OCI-LY7 (cell line): Measurements from ENCODE around the gene PLEKHM3. TPM values are rescaled to one million over a fixed set of nuclear protein-coding genes. Genes with fewer than 3 reads are reported as not detected.

Experiments
- BruUV-seq: library from RNA; stranded (reverse); fragments of 400-500 nt; replicated peaks from 2 replicates; lab custom pipeline; 2021; lab: Mats Ljungman, UMichigan
- CTCF ChIA-PET: fragments of 300-600 bp; sonication (Branson Sonifier 250); formaldehyde crosslinking; loops from one replicate; lab custom pipeline; 2022; ENCODE audit warnings: antibody characterized with exemption; ENCODE audit not compliant: unreplicated experiment; lab: Charles Lee
- POLR2A ChIA-PET: fragments of 300-600 bp; sonication (Branson Sonifier 250); formaldehyde crosslinking; loops from one replicate; lab custom pipeline; 2022; ENCODE audit warnings: antibody characterized with exemption; lab: Charles Lee
- DNase-seq: peaks from one replicate; pipeline ENCODE4 v3.0.0-alpha.2; 2015; ENCODE audit warnings: low spot score
- H2AFZ ChIP-seq: fragments of 200-600 bp; sonication (generic), shearing (Covaris generic); 2 replicates; pipeline ENCODE4 v1.6.1; 2014; ENCODE audit warnings: mild to moderate bottlenecking, antibody characterized with exemption, low read length, moderate library complexity
- H3K27ac ChIP-seq: fragments of 200-600 bp; sonication (generic); 2 replicates; pipeline ENCODE4 v1.5.1; 2014; ENCODE audit warnings: mixed run types, low read depth, mild to moderate bottlenecking, moderate library complexity, low read length, inconsistent platforms; ENCODE audit not compliant: poor library complexity, severe bottlenecking
- H3K36me3 ChIP-seq: fragments of 200-600 bp; sonication (generic); 2 replicates; pipeline ENCODE4 v1.6.1; 2014; ENCODE audit warnings: mild to moderate bottlenecking, antibody characterized with exemption, low read length, moderate library complexity, mixed read lengths; ENCODE audit not compliant: insufficient read depth
- H3K4me1 ChIP-seq: fragments of 200-600 bp; sonication (generic); 2 replicates; pipeline ENCODE4 v1.5.1; 2014; ENCODE audit warnings: mild to moderate bottlenecking, low read length; ENCODE audit not compliant: insufficient read depth, poor library complexity, severe bottlenecking
- H3K4me2 ChIP-seq: fragments of 200-600 bp; sonication (generic); 2 replicates; pipeline ENCODE4 v1.6.1; 2014; ENCODE audit warnings: mild to moderate bottlenecking, low read length
- H3K4me3 ChIP-seq: fragments of 200-600 bp; sonication (generic); 2 replicates; pipeline ENCODE4 v1.5.1; 2014; ENCODE audit warnings: mild to moderate bottlenecking, low read depth, low read length; ENCODE audit not compliant: poor library complexity, severe bottlenecking
- H3K79me2 ChIP-seq: fragments of 200-600 bp; sonication (generic); 2 replicates; pipeline ENCODE4 v1.6.1; 2016; ENCODE audit warnings: low read depth, mild to moderate bottlenecking, low read length, moderate library complexity, mixed read lengths; ENCODE audit not compliant: insufficient read depth
- H3K9me2 ChIP-seq: fragments of 200-600 bp; sonication (generic); 2 replicates; pipeline ENCODE4 v1.6.1; 2016; ENCODE audit warnings: mild to moderate bottlenecking, low read length, mixed read lengths; ENCODE audit not compliant: insufficient read depth
- H3K9me3 ChIP-seq: fragments of 200-600 bp; sonication (generic); 2 replicates; pipeline ENCODE4 v1.6.1; 2014; ENCODE audit warnings: mild to moderate bottlenecking, mixed run types, low read length, mixed read lengths
- H4K20me1 ChIP-seq: fragments of 200-600 bp; sonication (generic); 2 replicates; pipeline ENCODE4 v1.6.1; 2014; ENCODE audit warnings: mild to moderate bottlenecking, antibody characterized with exemption, low read length, moderate library complexity, mixed read lengths; ENCODE audit not compliant: insufficient read depth
- CTCF ChIP-seq: fragments of 200-600 bp; sonication (generic); conservative IDR thresholded peaks from 2 replicates; pipeline ENCODE4 v1.5.1; 2014; ENCODE audit warnings: mild to moderate bottlenecking, antibody characterized with exemption, low read length, moderate library complexity, mixed read lengths
- EZH2phosphoT487 ChIP-seq: fragments of 200-600 bp; sonication (generic); IDR thresholded peaks from 2 replicates; pipeline ENCODE4 v1.6.1; 2018; ENCODE audit warnings: low read depth, borderline replicate concordance, mild to moderate bottlenecking, mixed run types, antibody characterized with exemption, low read length, moderate library complexity, mixed read lengths
- intact Hi-C: fragments of 100-400 bp; cut with micrococcal nuclease; formaldehyde crosslinking; loops from one replicate; pipeline ENCODE4 v1.10.0; 2022; ENCODE audit not compliant: unreplicated experiment
- total RNA-seq, 2 experiments: library from RNA; depleted of rRNA in 1 of 2; stranded (reverse); fragments of >200 nt in 1 of 2; shearing (Covaris generic) in 1 of 2; gene quantifications; 2 replicates each; pipeline ENCODE4 v1.2.3, GENCODE V29; 2014 to 2022

PLEKHM3 gene
- total RNA-seq, 2 experiments from 2014 or later = 3.7 to 6.3 TPM

- intact Hi-C loops = no loop called here
- Histone ChIP-seq H3K4me2 (no peak overlapping the region), H3K9me3 (no peaks in the 10 kb centered on the region), H3K27ac (no peak overlapping the region), H2AFZ (no peak overlapping the region), H3K4me1 (no peaks in the 10 kb centered on the region), H4K20me1 (no peaks in the 10 kb centered on the region), H3K79me2 (no peaks in the 10 kb centered on the region), H3K9me2 (no peaks in the 10 kb centered on the region), H3K36me3 (no peaks in the 10 kb centered on the region), H3K4me3 (no peak overlapping the region)
- no TSS peak for BruUV-seq
- CTCF ChIA-PET = no interaction called here
- DNase-seq = no peak
- TF ChIP-seq CTCF (no peak), EZH2phosphoT487 (no peak)
- POLR2A ChIA-PET = interaction anchor here (0.6 to 1.2 kb wide), 3 partner anchors 8 to 169 kb away, joined by 3 read pairs; no protein-coding TSS in a partner anchor
Observed at GRCh38 chr2:207836521-207837133, 188.7 kb downstream of the PLEKHM3 start.

DNA sequence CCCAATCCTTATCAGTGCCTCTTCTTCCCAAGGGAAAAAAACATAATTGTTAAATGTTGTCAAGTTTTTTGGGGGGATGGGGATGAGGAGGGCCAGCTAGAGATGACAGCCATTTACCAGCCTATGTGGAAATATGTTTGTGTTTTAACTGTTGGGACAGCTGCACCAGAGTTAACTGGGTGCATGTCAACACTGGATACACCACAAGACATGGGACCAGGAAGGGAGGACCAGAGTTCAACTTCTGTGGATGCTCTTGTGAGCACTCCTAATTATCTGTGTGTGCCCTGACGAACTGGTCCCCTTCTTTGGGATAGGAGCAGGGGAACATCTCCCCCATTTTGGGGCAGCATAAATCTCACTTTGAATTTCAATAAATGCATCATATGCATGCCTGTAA, 189.5 kb downstream of the PLEKHM3 start:
- Histone ChIP-seq H3K36me3 (no peaks in the 10 kb centered on the region), H3K27ac (no peak overlapping the region), H4K20me1 (no peaks in the 10 kb centered on the region), H2AFZ (no peak overlapping the region), H3K9me2 (no peaks in the 10 kb centered on the region), H3K9me3 (no peaks in the 10 kb centered on the region), H3K79me2 (no peaks in the 10 kb centered on the region), H3K4me2 (no peak overlapping the region), H3K4me3 (no peak overlapping the region), H3K4me1 (no peaks in the 10 kb centered on the region)
- intact Hi-C loops = no loop called here
- BruUV-seq = no TSS peak
- DNase-seq = no peak
- ChIA-PET CTCF (no interaction called here), POLR2A (interaction anchor here (1.2 to 1.4 kb wide), 2 partner anchors 10 to 170 kb away, joined by 3 to 6 read pairs; no protein-coding TSS in a partner anchor)
- TF ChIP-seq CTCF (no peak), EZH2phosphoT487 (no peak)

DNA sequence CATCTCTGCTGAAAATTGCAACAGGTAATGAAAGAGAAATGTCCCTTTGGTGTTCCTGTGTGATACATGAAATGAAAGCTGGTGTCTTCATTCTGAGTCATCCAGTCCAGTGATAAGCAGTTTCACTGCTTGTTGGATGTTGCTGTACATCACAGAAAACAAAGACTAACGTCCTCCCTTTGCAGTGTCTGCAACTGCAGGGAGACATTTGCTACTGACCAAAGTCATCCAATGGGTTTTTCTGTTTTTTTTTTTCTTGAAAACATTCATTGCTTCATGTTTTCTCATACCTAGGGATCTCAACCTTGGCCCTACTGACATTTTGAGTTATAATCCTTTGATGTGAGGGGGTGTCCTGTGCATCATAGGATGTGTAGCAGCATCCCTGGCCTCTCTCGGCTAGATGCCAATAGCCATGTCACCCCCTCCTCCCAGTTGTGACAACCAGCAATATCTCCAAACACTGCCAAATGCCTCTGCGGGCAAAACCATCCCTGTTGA, 192.0 kb downstream of the PLEKHM3 start:
- BruUV-seq = no TSS peak
- Histone ChIP-seq H3K36me3 (no peaks in the 10 kb centered on the region), H3K9me2 (no peaks in the 10 kb centered on the region), H3K27ac (no peak overlapping the region), H3K4me2 (no peak overlapping the region), H3K79me2 (no peaks in the 10 kb centered on the region), H3K9me3 (no peaks in the 10 kb centered on the region), H3K4me3 (no peak overlapping the region), H3K4me1 (no peaks in the 10 kb centered on the region), H2AFZ (no peak overlapping the region), H4K20me1 (no peaks in the 10 kb centered on the region)
- ChIA-PET CTCF (no interaction called here), POLR2A (no interaction called here)
- intact Hi-C loops = no loop called here
- DNase-seq = no peak
- no peak for TF ChIP-seq EZH2phosphoT487
- TF ChIP-seq CTCF = no peak
